HG03159 (cell line): ENCODE measurements around the gene CCNI.
"Not testable (repeated sequence)": the region's sequence is repeated elsewhere in the genome, so short reads cannot be mapped to it uniquely, and the experiment has no call there.

Source experiments
- ATAC-seq: cut with Tn5 transposase; IDR thresholded peaks from one replicate; pipeline ENCODE4 v1.9.1; 2021; ENCODE audit warnings: mild to moderate bottlenecking, moderate library complexity; ENCODE audit not compliant: unreplicated experiment

Gene CCNI

GRCh38 chr4:77082886-77083608 lies 7.3 kb upstream of the CCNI start:
- no peak for ATAC-seq

DNA sequence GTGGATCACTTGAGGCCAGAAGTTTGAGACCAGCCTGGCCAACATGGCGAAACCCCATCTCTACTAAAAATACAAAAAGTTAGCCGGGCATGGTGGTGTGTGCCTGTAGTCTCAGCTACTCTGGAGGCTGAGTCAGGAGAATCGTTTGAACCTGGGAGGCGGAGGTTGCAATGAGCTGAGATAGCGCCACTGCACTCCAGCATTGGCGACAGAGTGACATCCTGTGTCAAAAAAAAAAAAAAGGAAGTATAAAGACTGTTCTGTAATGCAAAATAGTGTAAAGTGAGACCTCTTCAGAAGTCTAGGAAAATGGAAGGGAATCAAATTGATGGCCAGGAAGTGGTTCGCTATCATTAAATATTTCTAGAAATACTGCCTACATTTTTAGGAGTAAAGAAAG lies 5.0 kb upstream of the CCNI start:
- ATAC-seq = not testable (repeated sequence)

- ATAC-seq = no peak
Measured at GRCh38 chr4:77079281-77079680, 3.5 kb upstream of the CCNI start.

DNA sequence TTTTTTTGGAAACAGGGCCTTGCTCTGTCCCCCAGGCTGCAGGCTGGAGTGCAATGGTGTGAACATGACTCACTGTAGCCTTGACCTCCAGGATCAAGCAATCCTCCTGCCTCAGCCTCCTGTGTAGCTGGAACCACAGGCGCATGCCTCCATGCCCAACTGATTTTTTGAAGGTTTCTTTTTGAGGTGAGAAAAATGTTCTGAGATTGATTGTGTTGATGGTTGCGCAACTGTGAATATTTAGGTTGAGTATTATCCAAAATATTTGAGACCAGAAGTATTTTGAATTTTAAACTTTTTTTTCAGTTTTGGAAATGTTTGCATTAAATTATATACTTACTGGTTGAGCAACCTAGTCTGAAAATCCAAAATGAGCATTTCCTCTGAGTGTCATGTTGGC lies 2.6 kb upstream of the CCNI start:
- no peak for ATAC-seq

- ATAC-seq = no peak
Measured at GRCh38 chr4:77076889-77077635, 1.3 kb upstream of the CCNI start.

- peak; percentile 58 for ATAC-seq
Measured at GRCh38 chr4:77074981-77075855, 571 bp downstream of the CCNI start.

DNA sequence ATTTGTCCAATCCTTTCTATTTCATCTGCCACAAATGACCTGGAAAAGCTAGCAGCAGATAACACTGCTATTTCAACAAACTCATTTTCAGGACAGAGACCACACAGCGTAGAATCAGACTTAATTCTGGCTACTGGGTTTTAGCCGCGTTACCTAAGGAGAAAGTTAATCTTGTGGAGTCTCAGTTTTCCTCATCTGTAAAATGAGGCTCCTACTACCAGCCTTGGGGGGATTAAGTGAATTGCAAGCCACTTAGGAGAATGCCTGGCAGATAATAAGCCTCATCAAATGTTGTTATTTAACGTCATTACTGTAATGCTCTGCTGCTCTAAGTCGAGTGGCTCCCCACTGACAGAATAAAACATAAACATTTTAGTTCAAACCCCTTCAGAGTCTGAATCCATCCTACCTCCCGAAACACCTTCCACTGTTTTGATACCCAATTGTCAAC lies 1.4 kb downstream of the CCNI start:
- ATAC-seq = no peak

DNA sequence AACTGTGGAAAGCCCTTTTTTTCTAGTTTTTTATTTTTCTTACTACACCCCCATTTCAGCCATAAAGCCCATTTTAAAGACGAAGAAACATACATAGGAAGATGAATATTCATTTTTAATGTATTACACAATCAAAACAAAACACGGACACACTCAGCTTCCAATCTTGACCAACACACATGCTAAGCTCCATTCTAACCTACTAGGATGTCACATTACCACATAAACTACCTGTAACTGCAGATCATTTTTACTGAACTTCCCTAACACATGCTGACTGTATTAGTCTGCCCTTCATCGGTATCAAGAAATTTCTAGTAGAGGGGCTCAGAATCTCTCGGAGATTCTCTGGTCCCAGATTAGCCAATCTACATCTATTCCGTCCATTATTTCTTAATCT lies 1.8 kb downstream of the CCNI start:
- ATAC-seq = no peak

DNA sequence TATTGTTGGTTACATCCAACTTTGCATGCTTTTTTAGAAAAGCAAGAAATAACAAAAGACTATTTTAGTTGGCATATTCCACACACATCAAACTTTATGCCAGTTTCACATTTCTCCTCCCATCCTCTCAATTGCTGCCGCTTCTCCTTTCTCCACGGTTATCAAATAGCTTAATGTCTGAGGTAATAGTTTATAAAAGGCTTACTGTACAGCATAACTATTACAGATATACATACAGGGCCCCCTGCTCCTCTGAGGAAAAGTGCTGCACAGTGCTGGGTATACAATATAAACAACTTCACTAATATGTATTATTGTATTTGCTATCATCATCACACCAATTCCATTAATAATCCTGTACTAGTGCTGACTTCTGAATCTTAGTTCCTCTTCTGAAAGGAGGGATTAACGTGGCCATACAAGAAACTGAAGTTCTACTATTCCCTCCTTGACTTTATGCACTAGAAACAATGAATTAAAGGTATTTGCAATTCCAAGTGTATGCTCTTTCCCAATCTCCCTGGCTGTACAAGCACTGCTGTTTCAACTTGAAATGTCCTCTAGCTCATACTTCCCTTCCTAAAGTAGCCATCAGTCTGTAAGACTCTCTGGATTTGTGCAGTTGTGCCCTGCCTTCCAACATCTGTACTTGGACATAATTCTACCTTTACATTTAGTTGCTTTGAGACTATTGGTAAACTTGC lies 2.5 kb downstream of the CCNI start:
- no peak for ATAC-seq

DNA sequence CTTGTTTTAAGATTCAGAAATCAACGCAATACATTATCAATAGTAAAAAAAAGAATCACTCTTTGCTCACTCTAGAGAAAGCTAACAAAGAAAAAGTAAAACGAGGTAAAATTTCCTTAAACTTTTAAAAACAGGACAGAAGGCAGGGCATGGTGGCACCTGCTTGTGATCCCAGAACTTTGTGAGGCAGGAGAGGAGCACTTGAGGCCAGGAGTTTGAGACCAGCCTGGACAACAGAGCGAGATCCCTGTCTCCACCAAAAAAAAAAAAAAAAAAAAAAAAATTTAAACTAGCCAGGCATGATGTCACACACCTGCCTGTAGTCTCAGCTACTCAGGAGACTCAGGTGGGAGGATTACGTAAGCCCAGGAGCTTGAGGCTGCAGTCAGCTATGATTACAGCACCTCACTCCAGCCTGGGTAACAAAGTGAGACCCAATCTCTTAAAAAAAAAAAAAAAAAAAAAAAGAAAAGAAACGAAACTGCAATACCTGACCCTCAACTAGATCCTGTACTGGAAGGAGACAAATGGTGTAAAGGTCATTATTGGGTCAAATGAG lies 3.5 kb downstream of the CCNI start:
- ATAC-seq = no peak

- not testable (repeated sequence) for ATAC-seq
Measured at GRCh38 chr4:77069514-77069913, 6.3 kb downstream of the CCNI start.

DNA sequence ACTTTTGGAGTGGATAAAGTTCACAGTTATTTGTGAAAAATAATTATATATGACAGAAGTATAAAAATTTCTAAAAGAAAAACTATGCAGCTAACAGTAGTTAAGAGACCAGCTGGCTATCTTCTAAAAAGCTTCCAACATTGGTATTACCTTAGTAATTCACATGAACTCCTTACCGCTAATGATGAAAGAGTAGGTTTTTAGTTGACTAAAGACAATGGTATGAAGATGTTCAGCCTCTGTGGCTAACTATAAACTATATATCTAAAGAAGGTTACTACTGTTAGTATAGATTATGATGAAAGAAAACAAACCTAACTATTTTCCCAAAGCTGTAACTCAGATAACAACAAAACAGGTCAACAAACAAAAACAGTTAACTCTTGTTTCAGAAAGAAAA lies 10.4 kb downstream of the CCNI start:
- no peak for ATAC-seq

DNA sequence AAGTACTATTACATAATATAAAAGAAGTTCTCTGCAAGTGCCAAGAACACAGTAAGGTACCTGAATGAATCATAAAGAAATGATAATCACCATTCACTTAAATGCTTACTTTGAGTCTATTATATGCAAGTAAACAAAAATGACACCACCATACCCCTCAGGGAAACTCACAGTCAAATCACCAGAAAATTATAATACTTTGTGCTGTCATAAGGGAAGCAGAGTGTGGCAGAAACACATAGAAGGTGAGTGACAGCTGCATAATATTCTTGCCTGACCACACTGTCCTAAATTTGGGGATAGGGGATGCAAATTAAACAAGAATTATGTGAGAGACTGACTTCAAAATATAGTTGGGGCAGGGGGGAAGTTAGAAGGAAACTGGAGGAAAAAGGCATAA lies 12.9 kb downstream of the CCNI start:
- ATAC-seq = no peak

DNA sequence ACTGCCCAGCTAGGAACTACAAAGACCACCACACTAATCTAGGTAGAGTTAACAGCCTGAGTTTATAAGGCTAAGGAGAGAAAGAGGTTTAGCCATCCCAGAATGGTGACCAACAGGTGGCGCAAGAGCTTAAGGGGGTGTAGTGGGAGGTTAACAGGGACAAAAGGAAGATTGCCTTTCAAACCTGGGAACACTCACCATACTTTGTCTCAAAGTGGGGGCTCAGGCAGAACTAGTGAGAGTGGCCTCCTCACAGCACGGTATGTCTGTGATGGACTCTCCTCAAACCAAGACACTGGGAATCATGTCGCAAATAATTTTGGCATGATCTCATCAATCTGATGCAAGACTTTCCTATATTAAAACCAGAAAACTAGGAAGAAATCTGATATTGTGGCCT lies 23.4 kb downstream of the CCNI start:
- no peak for ATAC-seq

DNA sequence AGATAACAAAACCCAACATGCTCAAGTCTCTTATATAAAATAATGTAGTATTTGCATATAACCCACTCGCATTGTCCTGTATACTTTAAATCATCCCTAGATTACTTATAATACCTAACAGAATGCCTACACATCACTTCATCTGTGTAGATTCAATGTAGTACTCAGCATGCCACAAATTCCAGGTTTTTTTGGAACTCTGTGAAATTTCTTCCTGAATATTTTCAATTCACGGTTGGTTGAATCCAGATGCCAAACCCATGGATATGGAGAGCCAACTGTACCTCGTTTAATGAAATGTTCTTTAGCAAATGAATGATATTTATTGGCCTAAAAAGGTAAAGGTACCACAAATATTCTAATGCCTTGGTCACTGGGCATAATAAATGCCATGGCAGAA lies 24.8 kb downstream of the CCNI start:
- no peak for ATAC-seq

GRCh38 chr4:77047037-77047436 lies 28.8 kb downstream of the CCNI start:
- ATAC-seq = peak; percentile 46

- ATAC-seq = no peak
Measured at GRCh38 chr4:77045490-77045889, 30.3 kb downstream of the CCNI start.

GRCh38 chr4:77044461-77045150 lies 31.2 kb downstream of the CCNI start:
- no peak for ATAC-seq

GRCh38 chr4:77043507-77044136 lies 32.2 kb downstream of the CCNI start:
- ATAC-seq = no peak
